Ammon's horn (tissue), 1 donor: ENCODE results near the gene TMEM263.

Experiments
- DNase-seq: peaks from one replicate; pipeline ENCODE4 v3.0.0-alpha.2; 2016; ENCODE audit warnings: low spot score

The TMEM263 gene

GRCh38 chr12:106950591-106950990 is 5.1 kb upstream of the TMEM263 start:
- DNase-seq = no peak

DNA sequence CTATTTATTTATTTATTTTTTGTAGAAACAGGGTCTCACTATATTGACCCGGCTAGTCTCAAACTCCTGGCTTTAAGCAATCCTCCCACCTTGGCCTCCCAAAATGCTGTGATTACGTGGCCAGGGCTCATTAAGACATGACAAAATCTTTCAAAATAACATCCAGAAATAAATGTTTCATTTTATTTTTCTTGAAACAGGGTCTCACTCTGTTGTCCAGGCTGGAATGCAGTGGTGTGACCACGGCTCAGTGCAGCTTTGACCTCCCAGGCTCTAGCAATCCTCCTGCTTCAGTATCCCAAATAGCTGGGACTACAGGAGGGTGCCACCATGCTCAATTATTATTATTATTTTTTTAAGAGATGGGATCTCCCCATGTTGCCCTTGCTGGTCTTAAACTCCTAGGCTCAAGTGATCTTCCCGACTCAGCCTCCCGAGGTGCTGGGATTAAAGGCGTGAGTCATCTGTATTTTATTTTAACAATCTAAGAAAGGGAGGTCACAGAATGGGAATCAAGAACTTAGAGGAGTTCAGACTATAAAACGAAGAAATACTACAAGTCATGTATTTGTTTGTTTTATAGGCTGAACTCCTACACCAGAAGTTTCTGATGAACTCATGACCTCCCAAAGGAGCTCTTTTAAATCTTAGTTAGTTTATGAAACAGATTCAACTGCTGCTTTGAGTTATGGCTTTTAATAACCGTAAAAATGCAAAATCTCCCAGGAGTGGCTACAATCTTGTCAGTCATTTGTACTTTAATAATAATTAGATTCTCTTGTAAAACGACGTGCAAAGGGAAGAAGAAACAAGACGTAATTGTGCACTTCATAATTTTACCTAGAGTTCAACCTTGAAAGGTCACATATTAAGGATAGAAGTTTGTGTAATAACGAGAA is 2.1 kb upstream of the TMEM263 start:
- no peak for DNase-seq

GRCh38 chr12:106954462-106955376 is 988 bp upstream of the TMEM263 start:
- peak; percentile 7 for DNase-seq

DNA sequence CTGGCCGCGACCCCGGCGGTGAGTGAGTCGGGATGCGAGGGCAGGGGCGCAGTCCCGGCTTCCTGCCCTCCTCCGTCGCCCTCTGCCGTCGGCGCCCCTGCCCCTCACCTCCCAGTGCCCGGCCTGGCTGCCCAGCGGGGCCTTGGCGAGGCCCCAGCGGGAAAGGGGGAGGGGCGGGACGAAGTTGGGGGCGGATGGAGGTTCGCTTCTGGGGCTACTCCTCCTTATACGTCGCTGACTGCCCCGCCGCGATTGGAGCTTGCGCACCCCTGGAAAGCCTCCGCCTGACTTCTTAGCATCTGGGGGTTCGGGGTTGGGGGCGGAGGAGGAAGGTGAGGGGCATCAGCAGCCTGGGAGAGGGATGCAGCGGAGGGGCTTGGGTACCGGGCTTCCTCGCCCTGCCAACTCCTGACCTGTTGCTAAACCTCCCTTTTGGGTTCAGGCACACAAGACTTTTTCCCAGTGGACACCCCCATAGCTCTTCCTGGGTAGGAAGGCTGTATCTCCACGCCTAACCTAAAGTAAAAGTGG is 406 bp downstream of the TMEM263 start:
- DNase-seq = no peak

- no peak for DNase-seq
Observed at GRCh38 chr12:106957583-106957982, 1.9 kb downstream of the TMEM263 start.

- no peak for DNase-seq
Observed at GRCh38 chr12:106960443-106960842, 4.7 kb downstream of the TMEM263 start.

GRCh38 chr12:106962286-106962685 is 6.6 kb downstream of the TMEM263 start:
- no peak for DNase-seq

DNA sequence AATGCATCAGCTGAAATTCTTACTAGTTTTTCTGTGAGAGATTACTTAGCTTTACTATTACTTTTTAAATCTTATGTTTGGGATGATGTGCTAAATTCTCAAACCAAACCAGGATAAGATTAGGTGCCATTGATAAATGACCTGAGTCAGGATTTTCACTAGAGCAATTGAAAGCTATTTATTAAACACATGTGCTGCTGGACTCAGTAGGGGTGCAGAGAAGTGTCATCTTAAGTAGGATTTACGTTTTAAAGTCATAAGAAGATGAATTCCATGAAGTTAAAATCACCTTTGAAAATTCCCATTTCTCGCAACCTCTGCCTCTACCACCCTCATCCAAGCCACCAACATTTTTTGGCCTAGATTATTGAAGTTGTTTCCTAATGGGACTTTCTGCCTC is 8.8 kb downstream of the TMEM263 start:
- no peak for DNase-seq

GRCh38 chr12:106971065-106971464 is 15.4 kb downstream of the TMEM263 start:
- DNase-seq = no peak

DNA sequence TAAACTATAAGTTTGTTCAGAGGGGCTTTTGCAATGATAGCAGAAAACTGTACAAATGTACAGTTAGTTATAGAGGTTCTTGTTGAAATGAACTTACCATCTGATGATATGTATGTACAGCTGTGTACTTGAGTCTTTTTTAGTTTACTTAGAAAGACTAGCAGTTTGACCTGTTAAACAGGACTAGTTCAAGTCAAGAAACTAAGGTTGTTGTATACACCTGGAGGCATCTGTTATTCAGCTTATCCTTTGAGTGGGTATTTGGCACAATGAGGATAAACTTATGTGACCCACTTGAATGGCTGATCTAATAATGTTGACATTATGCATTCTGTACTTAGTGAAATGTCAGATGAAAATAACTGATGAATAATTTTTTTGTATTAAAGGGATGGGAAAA is 17.8 kb downstream of the TMEM263 start:
- DNase-seq = no peak

GRCh38 chr12:106974511-106974910 is 18.8 kb downstream of the TMEM263 start:
- DNase-seq = no peak

- DNase-seq = no peak
Observed at GRCh38 chr12:106975098-106975497, 19.4 kb downstream of the TMEM263 start.

- DNase-seq = no peak
Observed at GRCh38 chr12:106975993-106976658, 20.4 kb downstream of the TMEM263 start.

DNA sequence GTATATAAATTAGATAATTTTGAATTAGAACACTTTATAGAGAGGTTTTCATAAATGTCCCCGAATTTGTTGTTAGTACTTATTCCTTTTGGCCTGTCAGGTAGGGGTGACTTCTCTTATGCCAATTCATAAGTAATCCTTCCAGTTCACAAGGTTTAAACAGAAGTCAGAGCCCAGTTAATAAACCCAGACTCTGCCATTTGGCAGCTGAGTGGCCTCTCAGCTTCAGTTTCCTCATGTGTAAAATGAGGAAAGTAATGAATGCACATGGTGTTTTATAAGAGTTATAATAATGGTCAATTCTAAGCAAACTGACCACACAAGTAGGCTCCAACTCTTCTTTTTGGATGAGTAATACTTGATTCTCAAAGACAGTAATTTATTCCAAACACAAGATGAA is 21.0 kb downstream of the TMEM263 start:
- DNase-seq = no peak

GRCh38 chr12:106978035-106978800 is 22.5 kb downstream of the TMEM263 start:
- DNase-seq = peak; percentile 51

- DNase-seq = no peak
Observed at GRCh38 chr12:106980944-106981343, 25.2 kb downstream of the TMEM263 start.

- no peak for DNase-seq
Observed at GRCh38 chr12:106981788-106982187, 26.1 kb downstream of the TMEM263 start.

GRCh38 chr12:106982229-106982628 is 26.5 kb downstream of the TMEM263 start:
- no peak for DNase-seq

- no peak for DNase-seq
Observed at GRCh38 chr12:106984588-106985137, 29.0 kb downstream of the TMEM263 start.

DNA sequence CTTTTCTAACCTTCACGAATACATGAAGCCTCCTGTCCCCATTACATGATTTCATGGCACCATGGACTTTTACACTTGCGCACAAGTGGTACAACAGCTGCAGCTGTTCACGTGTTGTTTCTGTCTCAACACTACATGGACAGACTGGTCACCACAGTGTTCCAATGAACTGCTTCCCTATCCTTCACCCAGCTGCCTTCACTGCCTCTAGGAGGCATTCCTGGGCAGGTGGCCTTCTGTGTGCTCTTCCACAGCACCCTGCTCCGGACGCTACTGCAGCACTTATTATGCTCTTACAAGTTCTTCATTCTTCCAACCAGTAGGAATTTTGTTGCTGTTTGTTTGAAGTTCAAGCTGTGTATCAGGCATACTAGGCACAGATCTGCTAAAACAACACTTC is 29.8 kb downstream of the TMEM263 start:
- no peak for DNase-seq

- no peak for DNase-seq
Observed at GRCh38 chr12:106986135-106986534, 30.4 kb downstream of the TMEM263 start.
